ENCODE data around the gene GPATCH3. TPM values are rescaled to one million over a fixed set of nuclear protein-coding genes. Genes with fewer than 3 reads are reported as not detected.

GPATCH3 gene
- total RNA-seq, 1 experiment from 2014 or later, result 14.8 TPM

DNA sequence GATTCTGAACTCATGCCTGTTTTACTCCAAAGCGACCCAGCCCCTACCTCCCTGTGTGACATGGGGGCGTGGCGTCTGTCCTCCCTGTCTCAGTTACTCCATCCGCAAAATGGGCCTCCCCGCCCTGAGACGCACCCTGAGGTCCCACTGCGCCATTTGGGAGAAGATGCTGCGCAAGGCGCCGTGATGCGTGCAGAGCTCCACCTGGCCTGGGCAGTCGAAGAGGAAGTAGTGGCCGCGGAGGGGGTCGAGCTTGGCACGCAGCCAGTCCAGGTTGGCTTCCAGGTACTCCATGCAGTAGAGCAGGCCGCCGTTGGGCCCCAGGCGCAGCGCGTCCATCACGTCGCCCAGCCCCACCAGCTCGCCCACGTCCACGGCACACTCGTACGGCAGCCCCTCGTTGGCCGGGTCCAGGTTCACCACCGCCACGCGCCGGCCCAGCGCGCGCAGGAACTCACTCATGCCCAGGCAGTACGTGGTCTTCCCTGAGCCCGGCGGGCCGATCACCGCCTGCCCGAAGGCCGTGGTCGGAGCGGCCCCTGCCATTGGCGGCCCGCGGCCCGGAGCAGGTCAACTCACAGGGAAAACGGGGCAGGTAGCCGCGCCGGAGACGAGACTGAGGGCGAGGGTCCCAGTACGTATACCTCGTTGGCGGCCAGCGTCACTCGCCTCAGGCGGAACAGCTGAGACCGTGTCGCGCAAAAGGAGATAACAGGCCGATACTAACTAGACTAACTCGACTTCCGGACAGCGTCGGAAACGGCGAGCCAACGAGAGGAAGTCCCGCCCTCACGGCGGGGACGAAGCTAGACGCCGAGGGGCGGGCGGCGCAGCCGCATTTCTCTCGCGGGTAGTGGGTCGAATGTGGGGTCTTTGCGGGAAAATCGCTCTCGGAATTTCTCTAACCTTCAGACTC lies 10.5 kb downstream of the GPATCH3 start, which contains the start of gene GPN2:
TSS of gene GPN2 (minus strand) at position 733 of the 916 bp plus-strand sequence. CDS start at position 546, 187 bp downstream.
- Histone ChIP-seq H3K9me2 (ENCODE audit: insufficient read depth) (no peaks in the 10 kb centered on the region), H3K4me2 (ENCODE audit: low read length) (peak within 1 kb of the TSS; percentile 99), H3K27me3 (ENCODE audit: insufficient read depth, low read length) (no peaks in the 10 kb centered on the region), H2AFZ (ENCODE audit: low read depth, low read length, poor library complexity, severe bottlenecking) (no peak within 1 kb of the TSS), H3K27ac (ENCODE audit: low read depth, low read length) (peak within 1 kb of the TSS; percentile 86), H3K4me1 (ENCODE audit: control insufficient read depth in 1 of 2, insufficient read depth in 2 of 2, low read length in 2 of 2) (peaks cover 4 to 19% of the 10 kb centered on the region in 2 experiments; a peak in 3 of 4 replicates), H3K4me3 (replicated peaks in 1 of 2; ENCODE audit: low read depth in 1 of 2, low read length in 2 of 2) (peak within 1 kb of the TSS; percentile 81 to 93), H3K79me2 (ENCODE audit: insufficient read depth, low read length) (peaks cover 43% of the 10 kb centered on the region), H3K36me3 (ENCODE audit: control insufficient read depth in 1 of 2, insufficient read depth in 2 of 2, low read length in 2 of 2) (peaks cover 20 to 49% of the 10 kb centered on the region in 2 experiments), H4K20me1 (ENCODE audit: insufficient read depth) (peaks cover 2% of the 10 kb centered on the region; the same call in 1 of the 2 replicates), H3K9me3 (ENCODE audit: control insufficient read depth in 1 of 2, insufficient read depth in 1 of 2, low read depth in 1 of 2, low read length in 2 of 2) (no peaks in the 10 kb centered on the region), H3K9ac (ENCODE audit: low read length) (peak within 1 kb of the TSS; percentile 84)
- DNase-seq (ENCODE audit: low read depth, low spot score) (peak; percentile 51), ATAC-seq (peak; percentile 93)
- RAD21 ChIA-PET (ENCODE audit: low non-redundant PET in 1 of 2, low total read pairs in 2 of 2, uncharacterized antibody in 2 of 2, unreplicated experiment in 2 of 2), result interaction anchor here in 1 of 2 experiments (0.8 kb wide), 1 partner anchor 9 kb away, joined by 3 read pairs; no protein-coding TSS in a partner anchor
- no TSS peak for BruUV-seq (replicated peaks)
- POLR2A ChIA-PET, result interaction anchor here (0.9 to 2.3 kb wide), 8 partner anchors 8 to 101 kb away, joined by 3 to 17 read pairs (median 4); partner anchors contain the start of gene GPATCH3
- intact Hi-C loops (cut with micrococcal nuclease), result no loop called here
- CTCF ChIA-PET, result interaction anchor here (0.6 to 1.5 kb wide), 5 partner anchors 10 to 351 kb away, joined by 3 to 6 read pairs (median 3); partner anchors contain the start of gene GPATCH3
- TF ChIP-seq POLR2AphosphoS5 (IDR thresholded peaks at IDR 0.05; ENCODE audit: low read depth, low read length), result peak; percentile 94
- peak; percentile 71 for TF ChIP-seq MAX (IDR thresholded peaks at IDR 0.05)
- TF ChIP-seq YY1 (IDR thresholded peaks at IDR 0.05; ENCODE audit: extremely low read depth, insufficient replicate concordance, low read depth, low read length), result peak; percentile 44
- no peak for TF ChIP-seq SP1 (IDR thresholded peaks at IDR 0.05; ENCODE audit: low read depth)
- TF ChIP-seq CEBPB (IDR thresholded peaks at IDR 0.05; ENCODE audit: low read depth), result no peak
- TF ChIP-seq CBX3 (IDR thresholded peaks at IDR 0.05; ENCODE audit: low read depth), result peak; percentile 10; the same call in 1 of the 2 replicates
- TF ChIP-seq TCF7L2 (IDR thresholded peaks at IDR 0.05; ENCODE audit: borderline replicate concordance, extremely low read depth, insufficient read depth, insufficient read length), result peak; percentile 7
- TF ChIP-seq JUND (IDR thresholded peaks at IDR 0.05), result peak; percentile 31; the same call in 1 of the 2 replicates
- peak; percentile 5; the same call in 1 of the 2 replicates for TF ChIP-seq RAD21 (IDR thresholded peaks at IDR 0.05; ENCODE audit: low read depth)
- TF ChIP-seq, protein P1, sequence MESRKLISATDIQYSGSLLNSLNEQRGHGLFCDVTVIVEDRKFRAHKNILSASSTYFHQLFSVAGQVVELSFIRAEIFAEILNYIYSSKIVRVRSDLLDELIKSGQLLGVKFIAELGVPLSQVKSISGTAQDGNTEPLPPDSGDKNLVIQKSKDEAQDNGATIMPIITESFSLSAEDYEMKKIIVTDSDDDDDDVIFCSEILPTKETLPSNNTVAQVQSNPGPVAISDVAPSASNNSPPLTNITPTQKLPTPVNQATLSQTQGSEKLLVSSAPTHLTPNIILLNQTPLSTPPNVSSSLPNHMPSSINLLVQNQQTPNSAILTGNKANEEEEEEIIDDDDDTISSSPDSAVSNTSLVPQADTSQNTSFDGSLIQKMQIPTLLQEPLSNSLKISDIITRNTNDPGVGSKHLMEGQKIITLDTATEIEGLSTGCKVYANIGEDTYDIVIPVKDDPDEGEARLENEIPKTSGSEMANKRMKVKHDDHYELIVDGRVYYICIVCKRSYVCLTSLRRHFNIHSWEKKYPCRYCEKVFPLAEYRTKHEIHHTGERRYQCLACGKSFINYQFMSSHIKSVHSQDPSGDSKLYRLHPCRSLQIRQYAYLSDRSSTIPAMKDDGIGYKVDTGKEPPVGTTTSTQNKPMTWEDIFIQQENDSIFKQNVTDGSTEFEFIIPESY (IDR thresholded peaks at IDR 0.05; ENCODE audit: extremely low read depth, insufficient replicate concordance, low read length), result no peak
- TF ChIP-seq ZFX (IDR thresholded peaks at IDR 0.05), result peak; percentile 95
- TF ChIP-seq ELF1 (IDR thresholded peaks at IDR 0.05; ENCODE audit: borderline replicate concordance, low read depth), result no peak; the same call in 1 of the 2 replicates
- TF ChIP-seq POLR2A (IDR thresholded peaks at IDR 0.05; ENCODE audit: borderline replicate concordance, extremely low read depth, insufficient read depth, insufficient read length), result peak; percentile 87
- no peak for TF ChIP-seq EZH2phosphoT487 (IDR thresholded peaks at IDR 0.05; ENCODE audit: borderline replicate concordance)
- TF ChIP-seq SIN3A (IDR thresholded peaks at IDR 0.05; ENCODE audit: low read depth), result no peak

Data from HCT116 (cell line).